ENCODE results near the gene INAFM1.

DNA sequence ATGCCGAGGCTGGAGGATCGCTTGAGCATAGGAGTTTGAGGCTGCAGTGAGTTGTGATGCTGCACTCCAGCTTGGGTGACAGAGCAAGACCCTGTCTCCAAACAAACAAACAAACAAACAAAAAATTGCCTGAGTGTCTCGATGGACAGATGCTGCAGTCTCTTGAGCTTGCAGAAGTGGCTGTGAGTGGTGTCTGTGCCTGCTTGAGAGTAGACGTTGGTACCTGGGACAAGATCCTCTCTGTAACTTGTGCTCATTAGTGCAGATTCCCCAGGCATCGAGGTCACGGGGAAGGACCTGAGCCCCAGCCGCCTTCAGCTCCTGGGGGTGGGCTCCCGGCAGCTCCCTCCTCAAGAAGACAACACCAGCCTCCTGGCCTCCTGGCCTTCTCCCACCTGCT lies 48.7 kb downstream of the INAFM1 start:
- no peak for TF ChIP-seq CTCF (IDR thresholded peaks at IDR 0.05)
- TF ChIP-seq POLR2A (IDR thresholded peaks at IDR 0.05), result no peak

Measured in heart left ventricle (tissue), 13 donors.